Type B pancreatic cell (in vitro differentiated cells): ENCODE measurements around the gene FLRT1. TPM values are rescaled to one million over a fixed set of nuclear protein-coding genes. Genes with fewer than 3 reads are reported as not detected.

ENCODE experiments used
- DNase-seq: peaks from one replicate; pipeline ENCODE4 v3.0.0; 2021; ENCODE audit warnings: mixed read lengths; ENCODE audit not compliant: unreplicated experiment; ENCODE audit errors: extremely low spot score
- H3K27ac Mint-ChIP-seq: 2 replicates; pipeline ENCODE4 v1.8.0; 2021; ENCODE audit warnings: mild to moderate bottlenecking, mixed read lengths
- H3K27me3 Mint-ChIP-seq: 2 replicates; pipeline ENCODE4 v1.8.0; 2021; ENCODE audit warnings: mixed read lengths
- H3K36me3 Mint-ChIP-seq: 2 replicates; pipeline ENCODE4 v1.8.0; 2021; ENCODE audit warnings: mixed read lengths
- H3K4me1 Mint-ChIP-seq: one replicate; pipeline ENCODE4 v1.8.0; 2021; ENCODE audit warnings: mixed read lengths; ENCODE audit not compliant: unreplicated experiment
- H3K4me3 Mint-ChIP-seq: 2 replicates; pipeline ENCODE4 v1.8.0; 2021; ENCODE audit warnings: mild to moderate bottlenecking, mixed read lengths
- H3K9me3 Mint-ChIP-seq: 2 replicates; pipeline ENCODE4 v1.8.0; 2021; ENCODE audit warnings: mixed read lengths
- total RNA-seq: library from RNA; stranded (reverse); gene quantifications from 2 replicates; pipeline ENCODE4 v1.2.1, GENCODE V29; 2021; ENCODE audit warnings: low replicate concordance
- TF ChIP-seq, protein P1 (sequence below): fragments of 200-600 bp; sonication (generic); conservative IDR thresholded peaks from 2 replicates; pipeline ENCODE4 v1.5.0; 2021; ENCODE audit warnings: antibody characterized with exemption, mild to moderate bottlenecking

FLRT1 gene
- total RNA-seq, 1 donor from 2014 or later: 3.0 TPM

GRCh38 chr11:64028398-64029115 is 7.2 kb upstream of the FLRT1 start:
- no peaks in the 10 kb centered on the region for H3K9me3 Mint-ChIP-seq
- H3K27ac Mint-ChIP-seq: no peak overlapping the region
- TF ChIP-seq, protein P1, sequence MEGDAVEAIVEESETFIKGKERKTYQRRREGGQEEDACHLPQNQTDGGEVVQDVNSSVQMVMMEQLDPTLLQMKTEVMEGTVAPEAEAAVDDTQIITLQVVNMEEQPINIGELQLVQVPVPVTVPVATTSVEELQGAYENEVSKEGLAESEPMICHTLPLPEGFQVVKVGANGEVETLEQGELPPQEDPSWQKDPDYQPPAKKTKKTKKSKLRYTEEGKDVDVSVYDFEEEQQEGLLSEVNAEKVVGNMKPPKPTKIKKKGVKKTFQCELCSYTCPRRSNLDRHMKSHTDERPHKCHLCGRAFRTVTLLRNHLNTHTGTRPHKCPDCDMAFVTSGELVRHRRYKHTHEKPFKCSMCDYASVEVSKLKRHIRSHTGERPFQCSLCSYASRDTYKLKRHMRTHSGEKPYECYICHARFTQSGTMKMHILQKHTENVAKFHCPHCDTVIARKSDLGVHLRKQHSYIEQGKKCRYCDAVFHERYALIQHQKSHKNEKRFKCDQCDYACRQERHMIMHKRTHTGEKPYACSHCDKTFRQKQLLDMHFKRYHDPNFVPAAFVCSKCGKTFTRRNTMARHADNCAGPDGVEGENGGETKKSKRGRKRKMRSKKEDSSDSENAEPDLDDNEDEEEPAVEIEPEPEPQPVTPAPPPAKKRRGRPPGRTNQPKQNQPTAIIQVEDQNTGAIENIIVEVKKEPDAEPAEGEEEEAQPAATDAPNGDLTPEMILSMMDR: no peak
- peaks cover 16% of the 10 kb centered on the region for H3K27me3 Mint-ChIP-seq
- H3K36me3 Mint-ChIP-seq: no peaks in the 10 kb centered on the region
- no peak overlapping the region for H3K4me3 Mint-ChIP-seq
- H3K4me1 Mint-ChIP-seq: peaks cover 35% of the 10 kb centered on the region
- DNase-seq: no peak

DNA sequence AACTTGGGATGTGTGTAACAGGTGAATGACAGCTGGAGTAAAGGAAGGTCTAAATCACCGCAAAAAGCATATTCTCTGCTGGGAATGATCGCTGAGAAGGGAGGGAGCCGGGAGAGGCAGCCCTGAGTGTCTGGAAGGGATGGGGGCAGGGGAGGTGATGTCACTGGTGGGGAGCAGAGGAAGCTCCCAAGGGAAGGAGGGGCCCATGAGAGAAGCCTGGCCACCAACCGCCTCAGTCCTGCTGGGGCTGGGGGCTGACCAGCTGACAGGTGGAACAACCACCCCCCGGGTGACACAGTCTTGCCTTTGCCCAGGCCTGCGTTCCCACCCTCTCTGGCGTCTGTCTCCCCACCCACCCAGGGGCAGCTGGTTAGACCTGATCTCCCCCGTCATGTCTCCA is 6.0 kb upstream of the FLRT1 start:
- Mint-ChIP-seq H3K27me3 (peaks cover 27% of the 10 kb centered on the region), H3K36me3 (no peaks in the 10 kb centered on the region), H3K27ac (no peak overlapping the region), H3K9me3 (no peaks in the 10 kb centered on the region), H3K4me3 (no peak overlapping the region), H3K4me1 (peaks cover 33% of the 10 kb centered on the region)
- DNase-seq: no peak
- TF ChIP-seq, protein P1: no peak

DNA sequence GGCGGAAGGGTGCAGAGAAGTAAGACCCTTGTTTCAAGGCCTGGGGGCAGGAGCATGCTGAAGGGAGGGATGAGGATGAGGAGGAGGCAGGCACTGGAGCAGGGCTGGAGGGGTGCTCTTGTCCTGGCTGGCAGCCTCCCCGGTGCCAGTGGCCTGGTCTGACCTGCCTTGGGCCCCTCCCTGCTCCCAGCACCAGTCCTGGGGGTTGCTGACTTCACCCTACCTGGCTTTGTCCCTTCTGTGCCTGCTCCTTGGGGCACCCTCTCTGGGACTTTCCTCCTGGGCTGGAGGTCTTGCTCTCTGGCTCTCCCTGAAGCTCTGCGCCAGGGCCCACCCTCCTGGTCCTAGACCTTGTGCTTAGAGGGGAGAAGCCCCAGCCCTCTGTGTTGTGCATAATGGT is 4.7 kb upstream of the FLRT1 start:
- Mint-ChIP-seq H3K4me1 (peaks cover 33% of the 10 kb centered on the region), H3K27me3 (peaks cover 33% of the 10 kb centered on the region), H3K27ac (no peak overlapping the region), H3K4me3 (no peak overlapping the region), H3K36me3 (no peaks in the 10 kb centered on the region), H3K9me3 (no peaks in the 10 kb centered on the region)
- DNase-seq: no peak
- TF ChIP-seq, protein P1: no peak

GRCh38 chr11:64032050-64032449 is 3.7 kb upstream of the FLRT1 start:
- no peaks in the 10 kb centered on the region for H3K9me3 Mint-ChIP-seq
- no peak overlapping the region for H3K4me3 Mint-ChIP-seq
- no peaks in the 10 kb centered on the region for H3K36me3 Mint-ChIP-seq
- H3K4me1 Mint-ChIP-seq: peaks cover 27% of the 10 kb centered on the region
- TF ChIP-seq, protein P1: no peak
- no peak for DNase-seq
- peaks cover 30% of the 10 kb centered on the region for H3K27me3 Mint-ChIP-seq
- no peak overlapping the region for H3K27ac Mint-ChIP-seq

DNA sequence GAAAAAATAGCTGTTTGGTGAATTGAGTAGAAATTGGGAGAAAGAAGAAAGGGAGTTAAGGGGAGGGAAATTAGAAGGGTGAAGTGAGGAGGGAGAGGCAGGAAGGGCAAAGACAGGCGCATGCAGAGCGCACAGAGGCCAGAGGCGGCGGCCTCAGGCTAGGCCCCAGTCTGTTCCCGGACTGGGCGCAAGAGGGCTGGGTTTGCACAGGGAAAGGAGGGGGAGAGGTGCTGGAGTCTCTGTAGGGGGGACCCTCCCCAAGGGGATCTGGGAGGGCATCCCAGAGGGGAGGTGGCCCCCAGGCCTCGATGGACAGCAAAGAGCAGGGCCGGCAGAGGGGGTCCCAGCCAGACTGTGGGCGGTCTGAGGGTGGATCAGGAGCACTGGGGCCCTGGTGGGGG is 1.3 kb upstream of the FLRT1 start:
- Mint-ChIP-seq H3K27me3 (peaks cover 49% of the 10 kb centered on the region), H3K27ac (no peak overlapping the region), H3K9me3 (no peaks in the 10 kb centered on the region), H3K36me3 (no peaks in the 10 kb centered on the region), H3K4me3 (peak overlapping the region; percentile 84), H3K4me1 (peaks cover 22% of the 10 kb centered on the region)
- no peak for DNase-seq
- TF ChIP-seq, protein P1: no peak
